Ascending aorta (tissue), 2 donors: ENCODE data around the gene RPS13. TPM values are rescaled to one million over a fixed set of nuclear protein-coding genes. Genes with fewer than 3 reads are reported as not detected.
A peak's percentile ranks its signal among the peaks of the same experiment; 100 is the strongest.
"Not testable (repeated sequence)": the region's sequence is repeated elsewhere in the genome, so short reads cannot be mapped to it uniquely, and the experiment has no call there.

ENCODE experiments used
- DNase-seq, 2 donors: peaks; one replicate each; pipeline ENCODE4 v3.0.0-alpha.2; 2019; ENCODE audit warnings: low spot score in 2 of 2
- H3K27ac ChIP-seq, 2 donors: fragments of 200-600 bp; sonication (generic); one replicate each; pipeline ENCODE4 v1.5.1; 2016 to 2017; ENCODE audit warnings: mild to moderate bottlenecking in 1 of 2
- H3K27me3 ChIP-seq: fragments of 200-600 bp; sonication (generic); one replicate; pipeline ENCODE4 v1.5.1; 2017
- H3K36me3 ChIP-seq, 2 donors: fragments of 200-600 bp; sonication (generic); one replicate each; pipeline ENCODE4 v1.5.1; 2016
- H3K4me1 ChIP-seq, 2 donors: fragments of 200-600 bp; sonication (generic); one replicate each; pipeline ENCODE4 v1.5.1; 2016 to 2017; ENCODE audit warnings: mild to moderate bottlenecking in 1 of 2
- H3K4me3 ChIP-seq, 2 donors: fragments of 200-600 bp; sonication (generic); one replicate each; pipeline ENCODE4 v1.5.1; 2016 to 2017; ENCODE audit warnings: mild to moderate bottlenecking in 1 of 2
- H3K9me3 ChIP-seq, 2 donors: fragments of 200-600 bp; sonication (generic); one replicate each; pipeline ENCODE4 v1.5.1; 2016
- intact Hi-C: fragments of 100-400 bp; cut with DNase I; formaldehyde crosslinking; loops from one replicate; pipeline ENCODE4 v1.15.1; 2023
- total RNA-seq: library from RNA; depleted of rRNA; stranded (reverse); fragments of >200 nt; gene quantifications from one replicate; pipeline ENCODE4 v1.1.0, GENCODE V29; 2016
- TF ChIP-seq, protein P1 (sequence below), 3 experiments: fragments of 200-600 bp in 2 of 3; fragments of 450-650 bp in 1 of 3; sonication (generic) in 2 of 3; IDR thresholded peaks; one replicate each; pipeline ENCODE4 v1.5.1; 2016 to 2019; ENCODE audit warnings: antibody characterized with exemption in 3 of 3, mild to moderate bottlenecking in 1 of 3, moderate library complexity in 1 of 3

The RPS13 gene
- total RNA-seq, 1 donor from 2014 or later = 987 TPM

DNA sequence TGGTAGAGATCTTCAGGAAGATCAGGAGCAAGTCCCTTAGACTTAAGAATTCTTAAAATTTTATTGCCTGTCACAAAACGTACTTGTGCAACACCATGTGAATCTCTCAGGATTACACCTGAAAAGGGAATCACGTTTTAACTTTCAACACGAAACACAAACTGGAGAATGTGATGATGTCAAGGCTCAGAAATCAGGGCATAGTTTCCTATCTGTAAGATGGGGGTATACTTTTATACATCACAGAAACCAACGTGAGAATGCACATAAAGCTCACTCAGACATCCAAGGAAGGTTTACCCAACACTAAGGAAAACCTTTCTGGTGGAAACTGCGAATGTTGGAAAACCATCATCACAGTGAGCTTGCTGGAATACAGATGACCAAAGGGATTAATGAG, 2.0 kb downstream of the RPS13 start:
- Histone ChIP-seq H3K27me3 (no peaks in the 10 kb centered on the region), H3K4me1 (peaks cover 8 to 23% of the 10 kb centered on the region in 2 donors), H3K36me3 (peaks cover 25 to 32% of the 10 kb centered on the region in 2 donors), H3K9me3 (no peaks in the 10 kb centered on the region), H3K4me3 (no peak overlapping the region), H3K27ac (no peak overlapping the region)
- TF ChIP-seq, protein P1, sequence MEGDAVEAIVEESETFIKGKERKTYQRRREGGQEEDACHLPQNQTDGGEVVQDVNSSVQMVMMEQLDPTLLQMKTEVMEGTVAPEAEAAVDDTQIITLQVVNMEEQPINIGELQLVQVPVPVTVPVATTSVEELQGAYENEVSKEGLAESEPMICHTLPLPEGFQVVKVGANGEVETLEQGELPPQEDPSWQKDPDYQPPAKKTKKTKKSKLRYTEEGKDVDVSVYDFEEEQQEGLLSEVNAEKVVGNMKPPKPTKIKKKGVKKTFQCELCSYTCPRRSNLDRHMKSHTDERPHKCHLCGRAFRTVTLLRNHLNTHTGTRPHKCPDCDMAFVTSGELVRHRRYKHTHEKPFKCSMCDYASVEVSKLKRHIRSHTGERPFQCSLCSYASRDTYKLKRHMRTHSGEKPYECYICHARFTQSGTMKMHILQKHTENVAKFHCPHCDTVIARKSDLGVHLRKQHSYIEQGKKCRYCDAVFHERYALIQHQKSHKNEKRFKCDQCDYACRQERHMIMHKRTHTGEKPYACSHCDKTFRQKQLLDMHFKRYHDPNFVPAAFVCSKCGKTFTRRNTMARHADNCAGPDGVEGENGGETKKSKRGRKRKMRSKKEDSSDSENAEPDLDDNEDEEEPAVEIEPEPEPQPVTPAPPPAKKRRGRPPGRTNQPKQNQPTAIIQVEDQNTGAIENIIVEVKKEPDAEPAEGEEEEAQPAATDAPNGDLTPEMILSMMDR (IDR thresholded peaks at IDR 0.05) = no peak
- DNase-seq = no peak
- intact Hi-C loops = loop anchor here (5.0 to 10.0 kb wide), 4 partner anchors 141 to 1557 kb away; partner anchors contain the start of genes NCR3LG1 and SPTY2D1

DNA sequence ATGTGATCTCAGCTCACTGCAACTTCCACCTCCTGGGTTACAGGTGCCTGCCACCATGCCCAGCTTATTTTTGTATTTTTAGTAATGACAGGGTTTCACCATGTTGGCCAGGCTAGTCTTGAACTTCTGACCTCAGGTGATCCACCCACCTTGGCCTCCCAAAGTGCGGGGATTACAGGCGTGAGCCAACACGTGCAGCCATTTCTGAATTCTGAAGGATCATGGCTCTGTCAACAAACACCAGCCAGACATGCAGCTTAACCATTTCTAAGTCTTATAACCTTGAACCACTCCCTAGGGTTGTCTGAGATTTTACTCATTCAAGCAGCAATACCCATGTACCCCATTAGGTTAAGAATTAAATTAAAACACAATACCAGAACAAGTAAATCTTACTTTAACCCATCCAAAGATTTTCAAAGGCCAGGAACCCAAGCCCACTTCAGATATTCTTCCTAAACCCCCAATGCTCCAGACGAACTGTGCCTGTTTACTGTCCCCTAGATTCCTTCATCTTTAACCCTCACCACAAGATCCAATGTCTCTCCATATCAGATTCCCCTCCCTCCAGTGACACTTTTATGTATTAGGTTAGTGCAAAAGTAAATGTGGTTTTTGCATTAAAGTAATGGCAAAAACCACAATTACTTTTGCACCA, 4.0 kb downstream of the RPS13 start:
- H3K9me3 ChIP-seq = no peaks in the 10 kb centered on the region
- DNase-seq = no peak
- H3K36me3 ChIP-seq = peaks cover 25 to 32% of the 10 kb centered on the region in 2 donors
- no peak overlapping the region for H3K27ac ChIP-seq
- no peaks in the 10 kb centered on the region for H3K27me3 ChIP-seq
- H3K4me1 ChIP-seq = peaks cover 8 to 22% of the 10 kb centered on the region in 2 donors
- H3K4me3 ChIP-seq = no peak overlapping the region
- TF ChIP-seq, protein P1 (IDR thresholded peaks at IDR 0.05) = no peak
- intact Hi-C loops = loop anchor here (10.0 kb wide), 1 partner anchor 139 kb away; no protein-coding TSS in a partner anchor

DNA sequence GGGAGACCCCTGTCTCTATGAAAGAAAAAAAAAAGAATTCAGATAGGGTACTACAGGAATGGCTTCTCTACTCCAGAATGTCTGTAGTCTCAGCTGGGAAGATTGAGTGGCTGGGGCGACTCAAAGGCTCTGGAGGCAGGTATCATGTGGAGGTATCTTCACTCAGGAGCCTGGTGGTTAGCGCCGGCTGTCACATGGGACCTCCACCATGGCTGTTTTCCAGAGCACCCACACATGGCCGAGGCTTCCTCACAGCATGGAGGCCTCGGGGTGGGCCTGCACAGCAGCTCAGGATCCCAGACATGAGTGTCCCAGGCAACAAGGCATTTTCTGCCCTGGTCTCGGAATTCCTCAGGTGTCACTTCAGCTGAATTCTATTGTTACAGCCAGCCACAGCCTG, 10.1 kb downstream of the RPS13 start:
- Histone ChIP-seq H3K27me3 (no peaks in the 10 kb centered on the region), H3K4me3 (no peak overlapping the region), H3K9me3 (no peaks in the 10 kb centered on the region), H3K36me3 (peaks cover 0 to 5% of the 10 kb centered on the region in 2 donors), H3K4me1 (no peaks in the 10 kb centered on the region), H3K27ac (no peak overlapping the region)
- intact Hi-C loops = no loop called here
- TF ChIP-seq, protein P1 (IDR thresholded peaks at IDR 0.05) = no peak
- no peak for DNase-seq

DNA sequence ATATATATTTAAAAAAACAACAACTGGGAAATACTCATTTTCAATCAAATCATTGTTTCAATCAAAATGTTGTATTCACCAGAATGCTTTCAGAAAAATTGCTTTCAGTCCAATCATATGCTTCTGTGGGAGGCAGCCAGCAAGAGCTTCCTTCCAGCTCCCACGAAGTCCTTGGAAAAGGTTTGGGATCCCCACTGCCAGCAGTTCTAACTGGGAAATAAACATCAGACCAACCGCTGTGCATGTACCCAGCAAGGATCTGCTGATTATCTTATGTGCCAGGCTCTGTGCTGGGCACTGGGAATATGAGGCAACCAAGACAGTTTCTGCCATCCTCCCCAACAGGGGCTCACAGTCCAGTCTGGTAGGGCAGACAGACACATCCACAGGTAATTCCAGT, 10.8 kb downstream of the RPS13 start:
- intact Hi-C loops = no loop called here
- Histone ChIP-seq H3K9me3 (no peaks in the 10 kb centered on the region), H3K4me1 (no peaks in the 10 kb centered on the region), H3K36me3 (peaks cover 0 to 4% of the 10 kb centered on the region in 2 donors), H3K4me3 (no peak overlapping the region), H3K27me3 (no peaks in the 10 kb centered on the region), H3K27ac (no peak overlapping the region)
- DNase-seq = no peak
- TF ChIP-seq, protein P1 (IDR thresholded peaks at IDR 0.05) = no peak

DNA sequence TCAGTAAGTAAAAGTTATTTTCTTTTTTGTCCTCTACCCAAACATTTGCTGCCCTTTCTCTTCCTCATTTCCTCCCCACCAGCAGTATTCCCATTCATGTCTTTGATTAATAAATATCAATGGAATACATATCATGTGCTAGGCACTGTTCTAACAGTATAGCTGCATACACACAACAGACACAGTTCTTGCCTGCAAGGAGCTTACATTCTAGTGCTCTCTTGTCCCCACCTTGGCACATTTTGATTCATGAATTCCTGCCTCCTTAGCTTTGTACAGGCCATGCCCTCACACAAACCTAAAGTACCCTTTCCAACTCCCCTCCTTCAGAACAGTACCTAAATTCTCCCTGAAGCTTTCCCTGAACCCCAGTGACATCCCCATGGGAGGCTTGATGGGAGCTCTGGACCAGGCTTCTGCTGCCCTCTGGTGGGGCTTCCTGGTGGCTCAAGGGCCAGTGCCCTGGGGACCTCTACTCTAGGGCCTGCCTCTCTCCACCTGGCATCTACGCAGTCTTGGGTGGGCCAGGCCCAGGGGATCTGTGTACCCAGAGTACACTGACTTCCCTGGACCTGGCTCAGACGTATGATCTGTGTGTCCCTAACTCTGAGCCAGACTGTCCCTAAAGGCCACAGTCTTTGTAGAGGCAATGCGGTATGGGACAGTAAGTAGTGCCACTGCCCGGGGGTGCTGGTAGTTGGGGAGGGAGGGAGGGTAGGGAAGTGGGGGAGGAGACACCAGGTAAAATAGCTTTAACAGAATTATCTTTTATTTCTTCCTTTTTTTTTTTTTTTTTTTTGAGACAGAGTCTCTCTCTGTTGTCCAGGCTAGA, 14.1 kb downstream of the RPS13 start:
- no peaks in the 10 kb centered on the region for H3K9me3 ChIP-seq
- TF ChIP-seq, protein P1 (IDR thresholded peaks at IDR 0.05) = peak in 2 of 3 experiments; percentile 30 to 64
- H3K4me3 ChIP-seq = no peak overlapping the region
- H3K27me3 ChIP-seq = no peaks in the 10 kb centered on the region
- H3K27ac ChIP-seq = no peak overlapping the region
- H3K4me1 ChIP-seq = no peaks in the 10 kb centered on the region
- intact Hi-C loops = loop anchor here (1.0 to 5.0 kb wide), 2 partner anchors 243 to 276 kb away; no protein-coding TSS in a partner anchor
- DNase-seq = no peak
- H3K36me3 ChIP-seq = no peaks in the 10 kb centered on the region

DNA sequence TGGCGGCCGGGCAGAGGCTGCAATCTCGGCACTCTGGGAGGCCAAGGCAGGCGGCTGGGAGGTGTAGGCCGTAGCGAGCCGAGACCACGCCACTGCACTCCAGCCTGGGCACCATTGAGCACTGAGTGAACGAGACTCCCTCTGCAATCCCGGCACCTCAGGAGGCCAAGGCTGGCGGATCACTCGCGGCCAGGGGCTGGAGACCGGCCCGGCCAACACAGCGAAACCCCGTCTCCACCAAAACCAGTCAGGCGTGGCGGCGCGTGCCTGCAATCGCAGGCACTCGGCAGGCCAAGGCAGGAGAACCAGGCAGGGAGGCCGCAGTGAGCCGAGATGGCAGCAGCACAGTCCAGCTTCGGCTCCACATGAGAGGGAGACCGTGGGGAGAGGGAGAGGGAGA, 26.3 kb downstream of the RPS13 start:
- H3K9me3 ChIP-seq, intact Hi-C loops, H3K4me1 ChIP-seq, H3K27ac ChIP-seq, H3K27me3 ChIP-seq, H3K4me3 ChIP-seq, H3K36me3 ChIP-seq, DNase-seq: not testable (repeated sequence)

DNA sequence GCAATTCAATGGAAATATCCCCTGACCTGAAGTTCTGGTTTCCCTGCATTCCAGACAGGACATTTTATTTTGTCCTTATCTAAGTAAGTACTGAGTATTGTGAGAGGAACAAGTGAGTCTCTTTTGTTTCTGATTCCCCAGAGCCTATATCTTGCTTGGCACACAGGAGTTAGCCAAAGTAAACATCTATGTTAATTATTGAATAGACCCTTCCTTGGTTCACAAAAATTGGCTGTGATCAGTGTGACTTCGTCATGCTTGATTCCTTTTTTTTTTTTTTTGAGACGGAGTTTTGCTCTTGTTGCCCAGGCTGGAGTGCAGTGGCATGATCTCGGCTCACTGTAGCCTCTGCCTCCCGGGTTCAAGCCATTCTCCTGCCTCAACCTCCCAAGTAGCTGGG, 29.0 kb downstream of the RPS13 start:
- H3K9me3 ChIP-seq, H3K4me3 ChIP-seq, H3K36me3 ChIP-seq, H3K4me1 ChIP-seq, DNase-seq, H3K27me3 ChIP-seq, intact Hi-C loops, H3K27ac ChIP-seq: not testable (repeated sequence)
